Tibial nerve (tissue), 4 donors: ENCODE measurements around the gene MAP3K21.

ENCODE experiments used
- CTCF ChIP-seq, 5 experiments: fragments of 200-600 bp in 3 of 5; fragments of 450-650 bp in 2 of 5; sonication (generic) in 3 of 5; IDR thresholded peaks; one replicate each; pipeline ENCODE4 v1.5.1; 2016 to 2019; ENCODE audit warnings: antibody characterized with exemption in 5 of 5, mild to moderate bottlenecking in 3 of 5, moderate library complexity in 2 of 5
- EP300 ChIP-seq, 2 donors: sonication (generic); formaldehyde crosslinking; IDR thresholded peaks; one replicate each; pipeline ENCODE4 v1.6.1; 2017; ENCODE audit warnings: antibody characterized with exemption in 2 of 2, mild to moderate bottlenecking in 1 of 2

GRCh38 chr1:233327651-233328141 lies at the start of gene MAP3K21:
- TF ChIP-seq CTCF (IDR thresholded peaks at IDR 0.05) (no peak), EP300 (IDR thresholded peaks at IDR 0.05) (no peak)
